ENCODE data around the gene VSTM2L. TPM values are rescaled to one million over a fixed set of nuclear protein-coding genes. Genes with fewer than 3 reads are reported as not detected.

The VSTM2L gene
- total and polyA plus RNA-seq, 2 donors (not counting 3 experiments of a cell fraction or from before 2014, with no cell fraction given), result 0.18 TPM; not detected in 1

DNA sequence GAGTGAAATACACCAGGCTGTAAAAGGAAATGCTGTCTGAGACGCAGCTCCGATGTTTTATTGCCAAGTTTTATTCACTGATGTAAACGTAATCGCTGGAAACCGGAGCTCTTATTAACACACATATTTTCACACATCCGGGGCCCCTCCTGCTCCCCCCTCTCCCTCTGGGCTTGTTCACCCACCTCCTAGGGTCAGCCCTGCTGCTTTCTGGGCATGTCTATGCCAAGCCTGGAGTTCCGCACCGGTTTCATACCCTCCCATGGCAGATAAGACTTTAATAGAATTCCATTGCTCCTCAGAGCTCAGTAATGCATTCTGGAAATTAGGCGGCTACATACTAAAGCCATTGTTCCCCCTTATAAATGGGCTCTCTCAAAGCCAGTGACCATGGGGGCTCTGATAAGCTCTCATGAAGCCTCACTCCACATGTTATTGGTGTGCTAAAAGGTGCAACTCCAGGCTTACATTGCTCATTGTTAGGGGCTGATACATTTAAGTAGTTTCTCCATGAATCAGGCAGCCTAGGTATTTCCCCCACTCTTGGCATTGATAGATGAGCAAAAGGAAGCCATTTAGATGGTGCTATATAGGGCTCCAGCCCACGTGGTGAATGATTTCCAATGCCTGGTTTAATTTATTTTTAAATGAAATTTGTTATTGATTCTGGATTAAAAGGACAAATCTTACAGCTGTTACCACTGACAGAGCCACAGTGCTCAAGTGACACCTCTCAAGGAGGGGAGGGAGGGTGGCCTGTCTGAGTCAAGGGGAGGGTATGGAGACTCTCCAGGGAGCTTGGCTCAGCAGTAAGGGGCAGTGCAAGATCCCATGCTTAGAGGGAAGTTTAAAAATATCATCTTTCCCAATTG, 4.5 kb upstream of the VSTM2L start:
- H2AFZ ChIP-seq (ENCODE audit: low read depth, low read length), result no peak overlapping the region
- H3K9ac ChIP-seq (replicated peaks; ENCODE audit: extremely low read depth, insufficient read depth, low read length), result no peak overlapping the region
- no peaks in the 10 kb centered on the region for H3K9me3 ChIP-seq (replicated peaks; ENCODE audit: control insufficient read depth, insufficient read depth, low read length)
- FAIRE-seq (no peak), DNase-seq (ENCODE audit: low read depth, low spot score) (no peak)
- no peak overlapping the region for H3K4me2 ChIP-seq (ENCODE audit: insufficient read depth, low read length)
- no peaks in the 10 kb centered on the region for H3K9me1 ChIP-seq (replicated peaks; ENCODE audit: control insufficient read depth, extremely low read depth, insufficient read depth, low read length)
- BruUV-seq (replicated peaks), result no TSS peak
- intact Hi-C loops (cut with micrococcal nuclease) (no loop called here), dilution Hi-C loops (cut with MboI; ENCODE audit: extremely low pct_ligation_motif_present, low sequenced_read_pairs) (no loop called here)
- H4K20me1 ChIP-seq (replicated peaks; ENCODE audit: control insufficient read depth, extremely low read depth, insufficient read depth, low read length), result no peaks in the 10 kb centered on the region
- no peak overlapping the region for H3K4me3 ChIP-seq (replicated peaks in 1 of 3; ENCODE audit: insufficient read depth in 1 of 3, low read depth in 1 of 3, low read length in 3 of 3)
- POLR2A ChIA-PET, result no interaction called here
- no peaks in the 10 kb centered on the region for H3K4me1 ChIP-seq (ENCODE audit: control insufficient read depth, extremely low read depth, insufficient read depth, low read length)
- H3K36me3 ChIP-seq (ENCODE audit: control insufficient read depth in 2 of 2, extremely low read depth in 1 of 2, insufficient read depth in 2 of 2, low read length in 2 of 2), result no peaks in the 10 kb centered on the region
- H3K27me3 ChIP-seq (ENCODE audit: control insufficient read depth in 2 of 2, insufficient read depth in 2 of 2, low read length in 2 of 2), result peaks cover 16 to 27% of the 10 kb centered on the region in 2 experiments
- CTCF ChIA-PET, result interaction anchor here (0.8 to 1.6 kb wide), 5 partner anchors 13 to 334 kb away, joined by 3 to 4 read pairs (median 3); no protein-coding TSS in a partner anchor
- TF ChIP-seq POLR2AphosphoS5 (IDR thresholded peaks at IDR 0.05; ENCODE audit: insufficient read depth, low read depth, low read length), result no peak
- TF ChIP-seq MYC (IDR thresholded peaks at IDR 0.05; ENCODE audit: low read depth, low read length), result no peak
- no peak for TF ChIP-seq FOS (IDR thresholded peaks at IDR 0.05; ENCODE audit: borderline replicate concordance, insufficient read depth, low read length)
- TF ChIP-seq, protein P1, sequence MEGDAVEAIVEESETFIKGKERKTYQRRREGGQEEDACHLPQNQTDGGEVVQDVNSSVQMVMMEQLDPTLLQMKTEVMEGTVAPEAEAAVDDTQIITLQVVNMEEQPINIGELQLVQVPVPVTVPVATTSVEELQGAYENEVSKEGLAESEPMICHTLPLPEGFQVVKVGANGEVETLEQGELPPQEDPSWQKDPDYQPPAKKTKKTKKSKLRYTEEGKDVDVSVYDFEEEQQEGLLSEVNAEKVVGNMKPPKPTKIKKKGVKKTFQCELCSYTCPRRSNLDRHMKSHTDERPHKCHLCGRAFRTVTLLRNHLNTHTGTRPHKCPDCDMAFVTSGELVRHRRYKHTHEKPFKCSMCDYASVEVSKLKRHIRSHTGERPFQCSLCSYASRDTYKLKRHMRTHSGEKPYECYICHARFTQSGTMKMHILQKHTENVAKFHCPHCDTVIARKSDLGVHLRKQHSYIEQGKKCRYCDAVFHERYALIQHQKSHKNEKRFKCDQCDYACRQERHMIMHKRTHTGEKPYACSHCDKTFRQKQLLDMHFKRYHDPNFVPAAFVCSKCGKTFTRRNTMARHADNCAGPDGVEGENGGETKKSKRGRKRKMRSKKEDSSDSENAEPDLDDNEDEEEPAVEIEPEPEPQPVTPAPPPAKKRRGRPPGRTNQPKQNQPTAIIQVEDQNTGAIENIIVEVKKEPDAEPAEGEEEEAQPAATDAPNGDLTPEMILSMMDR (IDR thresholded peaks at IDR 0.05; ENCODE audit: extremely low read depth in 1 of 2, insufficient read depth in 1 of 2, low read depth in 1 of 2, low read length in 2 of 2), result no peak
- TF ChIP-seq POLR2A (IDR thresholded peaks at IDR 0.05; ENCODE audit: low read depth, low read length), result no peak
- TF ChIP-seq EZH2 (IDR thresholded peaks at IDR 0.05; ENCODE audit: borderline replicate concordance, low read depth, low read length, severe bottlenecking), result no peak
- no peak for TF ChIP-seq JUN (IDR thresholded peaks at IDR 0.05; ENCODE audit: borderline replicate concordance, insufficient read depth, insufficient read length, low read depth)
- TF ChIP-seq, protein P2, sequence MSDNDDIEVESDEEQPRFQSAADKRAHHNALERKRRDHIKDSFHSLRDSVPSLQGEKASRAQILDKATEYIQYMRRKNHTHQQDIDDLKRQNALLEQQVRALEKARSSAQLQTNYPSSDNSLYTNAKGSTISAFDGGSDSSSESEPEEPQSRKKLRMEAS (IDR thresholded peaks at IDR 0.05; ENCODE audit: insufficient read depth, insufficient read length), result no peak
- no peaks in the 10 kb centered on the region for H3K79me2 ChIP-seq (ENCODE audit: control insufficient read depth, insufficient read depth, low read length)
- H3K27ac ChIP-seq (ENCODE audit: insufficient read depth, low read depth, low read length), result no peak overlapping the region
